Vagina (tissue), 2 donors: ENCODE data around the gene PDE9A.

ENCODE experiments used
- POLR2A ChIP-seq, 2 donors: fragments of 450-650 bp; IDR thresholded peaks; one replicate each; pipeline ENCODE4 v1.6.1; 2017; ENCODE audit warnings: antibody characterized with exemption in 2 of 2, mild to moderate bottlenecking in 2 of 2, moderate library complexity in 2 of 2
- POLR2AphosphoS5 ChIP-seq, 2 donors: sonication (generic); formaldehyde crosslinking; IDR thresholded peaks; one replicate each; pipeline ENCODE4 v1.9.0; 2017; ENCODE audit warnings: antibody characterized with exemption in 2 of 2, mild to moderate bottlenecking in 2 of 2, low read depth in 1 of 2; ENCODE audit not compliant: insufficient read depth in 1 of 2
- TF ChIP-seq, protein P1 (sequence below), 3 experiments: fragments of 450-650 bp in 2 of 3; fragments of 200-600 bp in 1 of 3; sonication (generic) in 1 of 3; IDR thresholded peaks; one replicate each; pipeline ENCODE4 v1.5.1; 2017 to 2019; ENCODE audit warnings: antibody characterized with exemption in 3 of 3, mild to moderate bottlenecking in 2 of 3, moderate library complexity in 2 of 3

- TF ChIP-seq, protein P1, sequence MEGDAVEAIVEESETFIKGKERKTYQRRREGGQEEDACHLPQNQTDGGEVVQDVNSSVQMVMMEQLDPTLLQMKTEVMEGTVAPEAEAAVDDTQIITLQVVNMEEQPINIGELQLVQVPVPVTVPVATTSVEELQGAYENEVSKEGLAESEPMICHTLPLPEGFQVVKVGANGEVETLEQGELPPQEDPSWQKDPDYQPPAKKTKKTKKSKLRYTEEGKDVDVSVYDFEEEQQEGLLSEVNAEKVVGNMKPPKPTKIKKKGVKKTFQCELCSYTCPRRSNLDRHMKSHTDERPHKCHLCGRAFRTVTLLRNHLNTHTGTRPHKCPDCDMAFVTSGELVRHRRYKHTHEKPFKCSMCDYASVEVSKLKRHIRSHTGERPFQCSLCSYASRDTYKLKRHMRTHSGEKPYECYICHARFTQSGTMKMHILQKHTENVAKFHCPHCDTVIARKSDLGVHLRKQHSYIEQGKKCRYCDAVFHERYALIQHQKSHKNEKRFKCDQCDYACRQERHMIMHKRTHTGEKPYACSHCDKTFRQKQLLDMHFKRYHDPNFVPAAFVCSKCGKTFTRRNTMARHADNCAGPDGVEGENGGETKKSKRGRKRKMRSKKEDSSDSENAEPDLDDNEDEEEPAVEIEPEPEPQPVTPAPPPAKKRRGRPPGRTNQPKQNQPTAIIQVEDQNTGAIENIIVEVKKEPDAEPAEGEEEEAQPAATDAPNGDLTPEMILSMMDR (IDR thresholded peaks at IDR 0.05), result no peak
- TF ChIP-seq POLR2A (IDR thresholded peaks at IDR 0.05) (no peak), POLR2AphosphoS5 (IDR thresholded peaks at IDR 0.05; ENCODE audit: insufficient read depth in 1 of 2, low read depth in 1 of 2) (no peak)
Measured at GRCh38 chr21:42785666-42786427, 132.4 kb downstream of the PDE9A start.
